ENCODE data around the gene OR2V2.

DNA sequence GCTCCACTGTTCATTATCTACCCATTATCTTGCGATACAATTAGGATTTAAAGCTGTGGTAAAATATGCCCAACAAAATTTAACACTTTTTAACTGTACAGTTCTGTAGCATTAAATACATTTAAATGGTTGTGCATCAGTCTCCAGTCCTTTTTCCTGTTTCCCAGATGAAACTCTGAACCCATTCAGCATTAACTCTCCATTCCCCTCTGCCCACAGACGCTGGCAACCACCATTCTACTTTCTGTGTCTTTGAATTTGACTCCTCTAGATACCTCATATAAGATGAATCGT is 60.5 kb downstream of the OR2V2 start:
- TF ChIP-seq, protein P1, sequence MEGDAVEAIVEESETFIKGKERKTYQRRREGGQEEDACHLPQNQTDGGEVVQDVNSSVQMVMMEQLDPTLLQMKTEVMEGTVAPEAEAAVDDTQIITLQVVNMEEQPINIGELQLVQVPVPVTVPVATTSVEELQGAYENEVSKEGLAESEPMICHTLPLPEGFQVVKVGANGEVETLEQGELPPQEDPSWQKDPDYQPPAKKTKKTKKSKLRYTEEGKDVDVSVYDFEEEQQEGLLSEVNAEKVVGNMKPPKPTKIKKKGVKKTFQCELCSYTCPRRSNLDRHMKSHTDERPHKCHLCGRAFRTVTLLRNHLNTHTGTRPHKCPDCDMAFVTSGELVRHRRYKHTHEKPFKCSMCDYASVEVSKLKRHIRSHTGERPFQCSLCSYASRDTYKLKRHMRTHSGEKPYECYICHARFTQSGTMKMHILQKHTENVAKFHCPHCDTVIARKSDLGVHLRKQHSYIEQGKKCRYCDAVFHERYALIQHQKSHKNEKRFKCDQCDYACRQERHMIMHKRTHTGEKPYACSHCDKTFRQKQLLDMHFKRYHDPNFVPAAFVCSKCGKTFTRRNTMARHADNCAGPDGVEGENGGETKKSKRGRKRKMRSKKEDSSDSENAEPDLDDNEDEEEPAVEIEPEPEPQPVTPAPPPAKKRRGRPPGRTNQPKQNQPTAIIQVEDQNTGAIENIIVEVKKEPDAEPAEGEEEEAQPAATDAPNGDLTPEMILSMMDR (IDR thresholded peaks at IDR 0.05; ENCODE audit: insufficient read depth, low read depth, low read length) = no peak
- no peak for TF ChIP-seq EZH2 (IDR thresholded peaks at IDR 0.05; ENCODE audit: insufficient read depth, low read length)
